Measurements from ENCODE around the gene MMP10. TPM values are rescaled to one million over a fixed set of nuclear protein-coding genes. Genes with fewer than 3 reads are reported as not detected.

Gene MMP10
- total RNA-seq, 2 donors from 2014 or later: not detected

- DNase-seq (ENCODE audit: low spot score) (no peak), ATAC-seq (ENCODE audit: insufficient number of reproducible peaks, low FRiP score, low read depth) (no peak)
- no peaks in the 10 kb centered on the region for H3K4me1 ChIP-seq (ENCODE audit: control insufficient read depth in 1 of 2, low read depth in 2 of 2)
- TF ChIP-seq, protein P1, sequence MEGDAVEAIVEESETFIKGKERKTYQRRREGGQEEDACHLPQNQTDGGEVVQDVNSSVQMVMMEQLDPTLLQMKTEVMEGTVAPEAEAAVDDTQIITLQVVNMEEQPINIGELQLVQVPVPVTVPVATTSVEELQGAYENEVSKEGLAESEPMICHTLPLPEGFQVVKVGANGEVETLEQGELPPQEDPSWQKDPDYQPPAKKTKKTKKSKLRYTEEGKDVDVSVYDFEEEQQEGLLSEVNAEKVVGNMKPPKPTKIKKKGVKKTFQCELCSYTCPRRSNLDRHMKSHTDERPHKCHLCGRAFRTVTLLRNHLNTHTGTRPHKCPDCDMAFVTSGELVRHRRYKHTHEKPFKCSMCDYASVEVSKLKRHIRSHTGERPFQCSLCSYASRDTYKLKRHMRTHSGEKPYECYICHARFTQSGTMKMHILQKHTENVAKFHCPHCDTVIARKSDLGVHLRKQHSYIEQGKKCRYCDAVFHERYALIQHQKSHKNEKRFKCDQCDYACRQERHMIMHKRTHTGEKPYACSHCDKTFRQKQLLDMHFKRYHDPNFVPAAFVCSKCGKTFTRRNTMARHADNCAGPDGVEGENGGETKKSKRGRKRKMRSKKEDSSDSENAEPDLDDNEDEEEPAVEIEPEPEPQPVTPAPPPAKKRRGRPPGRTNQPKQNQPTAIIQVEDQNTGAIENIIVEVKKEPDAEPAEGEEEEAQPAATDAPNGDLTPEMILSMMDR (IDR thresholded peaks at IDR 0.05): no peak
- no peak overlapping the region for H3K4me3 ChIP-seq
- no peaks in the 10 kb centered on the region for H3K9me3 ChIP-seq
- H3K36me3 ChIP-seq: no peaks in the 10 kb centered on the region
- no peaks in the 10 kb centered on the region for H3K27me3 ChIP-seq (replicated peaks; ENCODE audit: insufficient read depth)
- no peak overlapping the region for H3K27ac ChIP-seq
Observed at GRCh38 chr11:102729849-102730815, 50.3 kb downstream of the MMP10 start.

GRCh38 chr11:102727890-102728289 is 52.5 kb downstream of the MMP10 start:
- DNase-seq (ENCODE audit: low spot score) (no peak), ATAC-seq (ENCODE audit: insufficient number of reproducible peaks, low FRiP score, low read depth) (no peak)
- TF ChIP-seq, protein P1 (IDR thresholded peaks at IDR 0.05): no peak
- H3K4me1 ChIP-seq (ENCODE audit: control insufficient read depth in 1 of 2, low read depth in 2 of 2): no peaks in the 10 kb centered on the region
- H3K9me3 ChIP-seq: no peaks in the 10 kb centered on the region
- H3K27ac ChIP-seq: no peak overlapping the region
- no peaks in the 10 kb centered on the region for H3K36me3 ChIP-seq
- H3K4me3 ChIP-seq: no peak overlapping the region
- H3K27me3 ChIP-seq (replicated peaks; ENCODE audit: insufficient read depth): no peaks in the 10 kb centered on the region

DNA sequence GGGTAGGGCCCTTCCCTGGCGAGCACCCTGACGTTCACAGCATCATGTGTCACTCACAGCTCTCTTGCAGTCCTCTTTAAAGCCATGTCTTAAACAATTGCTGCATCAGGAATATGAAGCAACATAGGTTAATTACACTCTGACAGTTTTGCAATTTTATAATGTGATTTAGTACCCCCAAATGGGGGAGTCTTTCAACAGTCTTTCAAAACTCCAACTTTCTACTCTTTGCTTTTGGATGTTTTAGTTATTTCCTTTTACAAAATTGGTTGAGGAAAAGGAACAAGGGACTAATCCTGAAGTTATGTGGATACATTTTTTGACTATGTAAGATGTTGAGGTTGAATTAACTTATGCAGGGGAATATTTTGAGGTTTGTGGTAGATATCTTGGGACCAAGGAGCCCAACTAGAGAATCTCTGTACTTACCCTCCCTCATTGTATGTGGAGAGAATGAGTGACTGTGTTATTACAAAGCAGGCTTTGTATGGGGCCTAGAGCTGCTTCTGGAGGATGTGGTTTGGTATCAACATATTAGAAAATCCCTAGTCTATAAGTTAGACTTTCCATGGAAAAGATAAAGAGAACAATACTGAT is 55.4 kb downstream of the MMP10 start, which contains the start of gene MMP8:
Gene MMP8 (minus strand): TSS at position 51 of the 597 bp plus-strand sequence. CDS start 99 bp downstream, outside the sequence.
- Histone ChIP-seq H3K4me3 (no peak within 1 kb of the TSS), H3K4me1 (ENCODE audit: control insufficient read depth in 1 of 2, low read depth in 2 of 2) (no peaks in the 10 kb centered on the region), H3K27me3 (replicated peaks; ENCODE audit: insufficient read depth) (no peaks in the 10 kb centered on the region), H3K27ac (no peak within 1 kb of the TSS), H3K9me3 (no peaks in the 10 kb centered on the region), H3K36me3 (no peaks in the 10 kb centered on the region)
- no peak for ATAC-seq (ENCODE audit: insufficient number of reproducible peaks, low FRiP score, low read depth)
- no peak for DNase-seq (ENCODE audit: low spot score)
- TF ChIP-seq, protein P1 (IDR thresholded peaks at IDR 0.05): no peak

DNA sequence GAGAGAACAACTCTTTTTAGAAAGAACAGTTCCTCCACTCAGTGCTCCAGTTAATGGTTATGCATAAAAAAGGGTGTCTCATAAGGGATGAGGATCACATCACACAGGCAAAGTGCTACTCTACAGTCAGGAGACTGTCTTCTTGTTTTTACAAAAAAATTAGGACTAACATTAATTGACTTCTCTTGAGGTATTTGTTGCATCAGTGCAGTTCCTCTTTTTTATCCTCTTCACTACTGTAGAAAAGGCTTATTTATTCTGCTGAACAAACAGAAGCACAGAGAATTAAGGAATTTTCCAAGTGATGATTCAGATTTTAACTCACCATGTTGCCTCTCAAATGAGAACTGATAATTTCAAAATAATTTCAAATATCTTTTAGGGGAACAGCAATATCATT is 57.6 kb downstream of the MMP10 start:
- no peaks in the 10 kb centered on the region for H3K27me3 ChIP-seq (replicated peaks; ENCODE audit: insufficient read depth)
- no peaks in the 10 kb centered on the region for H3K4me1 ChIP-seq (ENCODE audit: control insufficient read depth in 1 of 2, low read depth in 2 of 2)
- no peak for ATAC-seq (ENCODE audit: insufficient number of reproducible peaks, low FRiP score, low read depth)

More for the DNA sequence above, 57.6 kb downstream of the MMP10 start:
- Histone ChIP-seq H3K36me3 (no peaks in the 10 kb centered on the region), H3K27ac (no peak overlapping the region), H3K9me3 (no peaks in the 10 kb centered on the region), H3K4me3 (no peak overlapping the region)
- DNase-seq (ENCODE audit: low spot score): no peak
- TF ChIP-seq, protein P1 (IDR thresholded peaks at IDR 0.05): no peak

Other genes starting within 250 kb of the MMP10 start
- gene MMP7, start 249.9 kb downstream of the MMP10 start, total RNA-seq: not detected
- not detected for gene MMP20, start 155.3 kb downstream of the MMP10 start, total RNA-seq
- not detected for gene MMP27, start 74.9 kb downstream of the MMP10 start, total RNA-seq
- gene MMP8, start 55.7 kb downstream of the MMP10 start, total RNA-seq: not detected
- under 1 TPM in 1 of 2 donors, not detected in 1; 0.71 TPM for gene MMP1, start 17.5 kb upstream of the MMP10 start, total RNA-seq
- gene MMP3, start 63.0 kb upstream of the MMP10 start, total RNA-seq: 1 to 10 TPM; 4.2 to 8.9 TPM
- not detected for gene MMP12, start 94.4 kb upstream of the MMP10 start, total RNA-seq
- gene MMP13, start 175.1 kb upstream of the MMP10 start, total RNA-seq: not detected